Thoracic aorta (tissue), 2 donors: ENCODE results near the gene TBC1D1. TPM values are rescaled to one million over a fixed set of nuclear protein-coding genes. Genes with fewer than 3 reads are reported as not detected.

ENCODE experiments used
- ATAC-seq: fragments of 150-250 bp; one replicate; pipeline ENCODE4 v1.8.0; 2017; ENCODE audit warnings: low read depth; ENCODE audit not compliant: insufficient number of reproducible peaks, low FRiP score
- DNase-seq: peaks from one replicate; pipeline ENCODE4 v3.0.0-alpha.2; 2020; ENCODE audit warnings: low spot score
- H3K27ac ChIP-seq, 2 donors: fragments of 200-600 bp; sonication (generic); 1 replicate in 1 of 2; 2 replicates in 1 of 2; pipeline ENCODE4 v1.5.1; 2016; ENCODE audit warnings: mild to moderate bottlenecking in 2 of 2, moderate library complexity in 2 of 2
- H3K27me3 ChIP-seq: fragments of 200-600 bp; sonication (generic); replicated peaks from 2 replicates; pipeline ENCODE4 v1.6.0; 2016; ENCODE audit warnings: mild to moderate bottlenecking; ENCODE audit not compliant: insufficient read depth
- H3K36me3 ChIP-seq: fragments of 200-600 bp; sonication (generic); one replicate; pipeline ENCODE4 v1.5.1; 2016
- H3K4me1 ChIP-seq, 2 donors: fragments of 200-600 bp; sonication (generic); 1 replicate in 1 of 2; 2 replicates in 1 of 2; pipeline versions ENCODE4 v1.5.1 to v1.6.0; 2016; ENCODE audit warnings: low read depth in 2 of 2, mild to moderate bottlenecking in 1 of 2; ENCODE audit not compliant: control insufficient read depth in 1 of 2
- H3K4me3 ChIP-seq: fragments of 200-600 bp; sonication (generic); 2 replicates; pipeline ENCODE4 v1.5.1; 2016; ENCODE audit warnings: mild to moderate bottlenecking
- H3K9me3 ChIP-seq: fragments of 200-600 bp; sonication (generic); 2 replicates; pipeline ENCODE4 v1.5.1; 2016
- CTCF ChIP-seq: fragments of 200-600 bp; sonication (generic); IDR thresholded peaks from one replicate; pipeline ENCODE4 v1.5.1; 2019; ENCODE audit warnings: antibody characterized with exemption
- total RNA-seq, 2 donors: library from RNA; depleted of rRNA; stranded (reverse); fragments of >200 nt; gene quantifications; one replicate each; pipeline versions ENCODE4 v1.1.0 to v1.2.3, GENCODE V29; 2016

The TBC1D1 gene
- total RNA-seq, 2 donors from 2014 or later: 152 to 206 TPM

GRCh38 chr4:38120772-38121171 is 229.9 kb downstream of the TBC1D1 start:
- DNase-seq: no peak
- Histone ChIP-seq H3K27me3 (no peaks in the 10 kb centered on the region), H3K4me1 (peaks cover 0 to 11% of the 10 kb centered on the region in 2 donors), H3K9me3 (no peaks in the 10 kb centered on the region), H3K4me3 (no peak overlapping the region), H3K36me3 (peaks cover 32% of the 10 kb centered on the region), H3K27ac (no peak overlapping the region)
- ATAC-seq: no peak
- TF ChIP-seq CTCF: no peak

GRCh38 chr4:38122060-38122459 is 231.2 kb downstream of the TBC1D1 start:
- H3K27ac ChIP-seq: no peak overlapping the region
- H3K9me3 ChIP-seq: no peaks in the 10 kb centered on the region
- no peak for TF ChIP-seq CTCF
- ATAC-seq (no peak), DNase-seq (no peak)
- H3K27me3 ChIP-seq: no peaks in the 10 kb centered on the region
- H3K36me3 ChIP-seq: peaks cover 24% of the 10 kb centered on the region
- H3K4me3 ChIP-seq: no peak overlapping the region
- H3K4me1 ChIP-seq: peaks cover 0 to 9% of the 10 kb centered on the region in 2 donors

- ATAC-seq (no peak), DNase-seq (no peak)
- no peak overlapping the region for H3K27ac ChIP-seq
- no peaks in the 10 kb centered on the region for H3K9me3 ChIP-seq
- H3K36me3 ChIP-seq: peaks cover 18% of the 10 kb centered on the region
- H3K27me3 ChIP-seq: no peaks in the 10 kb centered on the region
- no peak for TF ChIP-seq CTCF
- H3K4me3 ChIP-seq: no peak overlapping the region
- peaks cover 0 to 6% of the 10 kb centered on the region in 2 donors for H3K4me1 ChIP-seq
These were observed 232.7 kb downstream of the TBC1D1 start for GRCh38 chr4:38123555-38123954.

GRCh38 chr4:38124961-38125360 is 234.1 kb downstream of the TBC1D1 start:
- Histone ChIP-seq H3K9me3 (no peaks in the 10 kb centered on the region), H3K27me3 (no peaks in the 10 kb centered on the region), H3K36me3 (peaks cover 15% of the 10 kb centered on the region), H3K4me1 (peaks cover 8 to 12% of the 10 kb centered on the region in 2 donors), H3K27ac (no peak overlapping the region), H3K4me3 (no peak overlapping the region)
- no peak for ATAC-seq
- DNase-seq: no peak
- TF ChIP-seq CTCF: no peak

- H3K4me3 ChIP-seq: no peak overlapping the region
- DNase-seq (no peak), ATAC-seq (no peak)
- peaks cover 12% of the 10 kb centered on the region for H3K36me3 ChIP-seq
- no peaks in the 10 kb centered on the region for H3K9me3 ChIP-seq
- no peak for TF ChIP-seq CTCF
- no peaks in the 10 kb centered on the region for H3K27me3 ChIP-seq
- no peak overlapping the region for H3K27ac ChIP-seq
- H3K4me1 ChIP-seq: peaks cover 10 to 19% of the 10 kb centered on the region in 2 donors
These were observed 234.9 kb downstream of the TBC1D1 start for GRCh38 chr4:38125816-38126215.
